Endothelial cell of umbilical vein (primary cell): ENCODE results near the gene KRT78.

Experiments used
- TF ChIP-seq, protein P1 (sequence below): IDR thresholded peaks from 2 replicates; pipeline ENCODE4 v1.6.1; 2011; ENCODE audit not compliant: insufficient read depth, insufficient read length
- TF ChIP-seq, protein P2 (sequence below), 2 donors: IDR thresholded peaks; 1 replicate in 1 of 2; 2 replicates in 1 of 2; pipeline ENCODE4 v1.5.1; 2011; ENCODE audit warnings: low read length in 2 of 2, mild to moderate bottlenecking in 2 of 2, moderate library complexity in 2 of 2, control low read depth in 1 of 2, inconsistent platforms in 1 of 2, low read depth in 1 of 2; ENCODE audit not compliant: insufficient read depth in 1 of 2; ENCODE audit errors: extremely low read depth in 1 of 2

DNA sequence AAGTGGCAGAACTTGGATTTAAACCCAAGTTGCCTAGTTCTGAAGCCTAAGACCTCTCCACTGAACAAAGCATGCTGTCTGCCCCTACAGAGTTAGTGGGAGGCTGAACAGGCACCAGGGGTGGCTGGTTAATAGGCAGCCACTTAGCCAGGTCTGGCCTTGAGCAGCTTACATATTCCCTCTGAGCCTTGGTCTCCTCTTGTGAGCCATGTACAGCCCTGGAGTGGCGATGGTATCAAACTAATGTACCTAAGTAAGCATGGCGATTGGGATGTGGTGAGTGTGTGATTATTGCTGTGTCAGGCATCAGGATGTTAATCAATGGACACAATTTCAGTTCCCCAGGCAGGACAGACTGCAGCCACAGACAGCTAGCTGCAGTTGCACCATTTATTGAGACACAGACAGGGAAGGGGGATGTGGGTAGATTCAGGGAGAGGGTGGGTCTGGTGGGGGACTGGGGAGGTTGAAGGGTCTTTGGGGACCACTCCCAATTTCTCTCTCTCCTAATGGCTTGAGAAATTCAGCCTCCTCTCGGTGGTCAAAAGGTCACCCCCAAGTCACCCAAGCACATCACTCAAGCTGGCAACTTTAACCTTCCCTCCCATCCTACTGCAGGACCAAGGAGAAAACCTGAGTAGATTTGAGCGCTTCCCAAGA, 27.6 kb downstream of the KRT78 start:
- TF ChIP-seq, protein P1, sequence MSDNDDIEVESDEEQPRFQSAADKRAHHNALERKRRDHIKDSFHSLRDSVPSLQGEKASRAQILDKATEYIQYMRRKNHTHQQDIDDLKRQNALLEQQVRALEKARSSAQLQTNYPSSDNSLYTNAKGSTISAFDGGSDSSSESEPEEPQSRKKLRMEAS: no peak
- TF ChIP-seq, protein P2, sequence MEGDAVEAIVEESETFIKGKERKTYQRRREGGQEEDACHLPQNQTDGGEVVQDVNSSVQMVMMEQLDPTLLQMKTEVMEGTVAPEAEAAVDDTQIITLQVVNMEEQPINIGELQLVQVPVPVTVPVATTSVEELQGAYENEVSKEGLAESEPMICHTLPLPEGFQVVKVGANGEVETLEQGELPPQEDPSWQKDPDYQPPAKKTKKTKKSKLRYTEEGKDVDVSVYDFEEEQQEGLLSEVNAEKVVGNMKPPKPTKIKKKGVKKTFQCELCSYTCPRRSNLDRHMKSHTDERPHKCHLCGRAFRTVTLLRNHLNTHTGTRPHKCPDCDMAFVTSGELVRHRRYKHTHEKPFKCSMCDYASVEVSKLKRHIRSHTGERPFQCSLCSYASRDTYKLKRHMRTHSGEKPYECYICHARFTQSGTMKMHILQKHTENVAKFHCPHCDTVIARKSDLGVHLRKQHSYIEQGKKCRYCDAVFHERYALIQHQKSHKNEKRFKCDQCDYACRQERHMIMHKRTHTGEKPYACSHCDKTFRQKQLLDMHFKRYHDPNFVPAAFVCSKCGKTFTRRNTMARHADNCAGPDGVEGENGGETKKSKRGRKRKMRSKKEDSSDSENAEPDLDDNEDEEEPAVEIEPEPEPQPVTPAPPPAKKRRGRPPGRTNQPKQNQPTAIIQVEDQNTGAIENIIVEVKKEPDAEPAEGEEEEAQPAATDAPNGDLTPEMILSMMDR (IDR thresholded peaks at IDR 0.05; ENCODE audit: extremely low read depth in 1 of 2, insufficient read depth in 1 of 2, low read depth in 1 of 2, low read length in 2 of 2): no peak
